Neuronal stem cell (in vitro differentiated cells): Measurements from ENCODE around the gene GNAI2.
A peak's percentile ranks its signal among the peaks of the same experiment; 100 is the strongest.

Experiments
- DNase-seq: peaks from one replicate; pipeline ENCODE4 v3.0.0-alpha.2; 2013; ENCODE audit warnings: low spot score
- H2AFZ ChIP-seq: one replicate; pipeline ENCODE4 v1.6.1; 2013; ENCODE audit warnings: mild to moderate bottlenecking, low read length, inconsistent platforms
- H2AK5ac ChIP-seq: 2 replicates; pipeline ENCODE4 v1.6.1; 2013; ENCODE audit warnings: low read depth, mild to moderate bottlenecking, inconsistent platforms, low read length, moderate library complexity, mixed read lengths
- H2BK120ac ChIP-seq: 2 replicates; pipeline ENCODE4 v1.6.1; 2013; ENCODE audit warnings: low read depth, mild to moderate bottlenecking, inconsistent platforms, low read length, moderate library complexity, mixed read lengths
- H2BK12ac ChIP-seq: one replicate; pipeline ENCODE4 v1.6.1; 2013; ENCODE audit warnings: low read length, inconsistent platforms
- H2BK15ac ChIP-seq: 2 replicates; pipeline ENCODE4 v1.6.1; 2013; ENCODE audit warnings: mild to moderate bottlenecking, low read length, inconsistent platforms, mixed read lengths
- H2BK5ac ChIP-seq: one replicate; pipeline ENCODE4 v1.6.1; 2013; ENCODE audit warnings: inconsistent platforms, mild to moderate bottlenecking, low read length, moderate library complexity
- H3K14ac ChIP-seq: one replicate; pipeline ENCODE4 v1.6.1; 2013; ENCODE audit warnings: low read length, inconsistent platforms
- H3K18ac ChIP-seq: 2 replicates; pipeline ENCODE4 v1.6.1; 2013; ENCODE audit warnings: low read length, inconsistent platforms
- H3K23ac ChIP-seq: 2 replicates; pipeline ENCODE4 v1.6.1; 2013; ENCODE audit warnings: low read depth, mild to moderate bottlenecking, mixed read lengths, low read length, inconsistent platforms; ENCODE audit not compliant: poor library complexity
- H3K27ac ChIP-seq: replicated peaks from 3 replicates; pipeline ENCODE4 v1.5.1; 2013; ENCODE audit warnings: low read length, inconsistent platforms
- H3K27me3 ChIP-seq, 3 experiments: 2 replicates each; pipeline ENCODE4 v1.6.1; 2013; ENCODE audit warnings: low read length in 3 of 3, mild to moderate bottlenecking in 2 of 3, inconsistent platforms in 1 of 3, low read depth in 1 of 3, mixed read lengths in 1 of 3, moderate library complexity in 1 of 3; ENCODE audit not compliant: control insufficient read depth in 3 of 3, insufficient read depth in 3 of 3
- H3K36me3 ChIP-seq, 2 donors: replicated peaks in 1 of 2; 2 replicates each; pipeline ENCODE4 v1.6.1; 2013; ENCODE audit warnings: low read length in 2 of 2; ENCODE audit not compliant: control insufficient read depth in 2 of 2, insufficient read depth in 2 of 2
- H3K4ac ChIP-seq: 2 replicates; pipeline ENCODE4 v1.6.1; 2013; ENCODE audit warnings: inconsistent platforms, mild to moderate bottlenecking, low read length, moderate library complexity
- H3K4me1 ChIP-seq, 2 donors: 1 replicate in 1 of 2; 2 replicates in 1 of 2; pipeline ENCODE4 v1.6.1; 2013; ENCODE audit warnings: low read length in 2 of 2, low read depth in 1 of 2; ENCODE audit not compliant: control insufficient read depth in 2 of 2, insufficient read depth in 1 of 2
- H3K4me2 ChIP-seq: one replicate; pipeline ENCODE4 v1.6.1; 2013; ENCODE audit warnings: mild to moderate bottlenecking, low read length, inconsistent platforms; ENCODE audit not compliant: insufficient read depth, poor library complexity, severe bottlenecking
- H3K4me3 ChIP-seq, 2 donors: 2 replicates each; pipeline ENCODE4 v1.5.1; 2013; ENCODE audit warnings: low read length in 2 of 2, mild to moderate bottlenecking in 2 of 2, inconsistent platforms in 1 of 2, moderate library complexity in 1 of 2
- H3K79me1 ChIP-seq: one replicate; pipeline ENCODE4 v1.6.1; 2013; ENCODE audit warnings: low read depth, mild to moderate bottlenecking, inconsistent platforms, low read length, moderate library complexity
- H3K9ac ChIP-seq: one replicate; pipeline ENCODE4 v1.6.1; 2013; ENCODE audit warnings: mild to moderate bottlenecking, low read depth, low read length, inconsistent platforms; ENCODE audit not compliant: poor library complexity
- H3K9me3 ChIP-seq, 2 donors: replicated peaks in 1 of 2; 2 replicates each; pipeline versions ENCODE3 to v1.6.1; 2013; ENCODE audit warnings: low read length in 2 of 2, mild to moderate bottlenecking in 2 of 2, inconsistent platforms in 1 of 2, low read depth in 1 of 2, mixed read lengths in 1 of 2, moderate library complexity in 1 of 2; ENCODE audit not compliant: control insufficient read depth in 2 of 2, insufficient read depth in 1 of 2
- H4K8ac ChIP-seq: one replicate; pipeline ENCODE4 v1.6.1; 2013; ENCODE audit warnings: low read depth, mild to moderate bottlenecking, inconsistent platforms, low read length, moderate library complexity
- H4K91ac ChIP-seq: one replicate; pipeline ENCODE4 v1.6.1; 2013; ENCODE audit warnings: low read length, low read depth, mild to moderate bottlenecking, inconsistent platforms; ENCODE audit not compliant: poor library complexity
- WGBS, 2 donors: extraction: QIAGEN DNeasy Blood & Tissue Kit; methylation state at CpG; one replicate each; pipeline ENCODE4 v1.1.7; 2013; ENCODE audit warnings: missing lambda C conversion rate in 2 of 2, mixed read lengths in 1 of 2; ENCODE audit not compliant: insufficient read length in 2 of 2, insufficient replicate concordance in 1 of 2; ENCODE audit errors: extremely low coverage in 2 of 2; 5-methylcytosine and 5-hydroxymethylcytosine counted together

The GNAI2 gene

GRCh38 chr3:50299929-50300680 is 64.1 kb downstream of the GNAI2 start:
- Histone ChIP-seq H4K8ac (no peak overlapping the region), H3K27ac (no peak overlapping the region), H2BK120ac (no peak overlapping the region), H3K36me3 (no peaks in the 10 kb centered on the region), H2AK5ac (peak overlapping the region; percentile 40), H3K14ac (no peak overlapping the region), H3K4ac (no peak overlapping the region), H3K27me3 (no peaks in the 10 kb centered on the region), H2AFZ (peak overlapping the region; percentile 86), H3K79me1 (no peaks in the 10 kb centered on the region), H3K18ac (peak overlapping the region; percentile 0), H3K9me3 (no peaks in the 10 kb centered on the region), H2BK15ac (no peak overlapping the region), H2BK12ac (no peak overlapping the region), H3K23ac (no peak overlapping the region), H3K4me3 (peak overlapping the region; percentile 70 to 82), H2BK5ac (no peak overlapping the region), H3K9ac (no peak overlapping the region), H3K4me2 (peak overlapping the region; percentile 48), H3K4me1 (peaks cover 12 to 14% of the 10 kb centered on the region in 2 donors), H4K91ac (no peak overlapping the region)
- no peak for DNase-seq
- no CpG with 5 or more reads among the region's 12 CpGs for WGBS, 2 donors

- Histone ChIP-seq H3K4me1 (peaks cover 12 to 14% of the 10 kb centered on the region in 2 donors), H2BK120ac (no peak overlapping the region), H2BK15ac (no peak overlapping the region), H3K4me3 (no peak overlapping the region), H2AFZ (no peak overlapping the region), H3K23ac (no peak overlapping the region), H3K27ac (no peak overlapping the region), H2BK5ac (no peak overlapping the region), H3K14ac (no peak overlapping the region), H4K8ac (no peak overlapping the region), H3K4ac (no peak overlapping the region), H3K36me3 (no peaks in the 10 kb centered on the region), H3K79me1 (no peaks in the 10 kb centered on the region), H3K4me2 (no peak overlapping the region), H2AK5ac (peak overlapping the region; percentile 40), H3K9me3 (no peaks in the 10 kb centered on the region), H3K9ac (no peak overlapping the region), H3K18ac (peak overlapping the region; percentile 0), H4K91ac (no peak overlapping the region), H2BK12ac (no peak overlapping the region), H3K27me3 (no peaks in the 10 kb centered on the region)
- DNase-seq = no peak
- WGBS, 2 donors = no CpG with 5 or more reads among the region's 6 CpGs
These were observed 64.8 kb downstream of the GNAI2 start for GRCh38 chr3:50300681-50301254.

- no peaks in the 10 kb centered on the region for H3K27me3 ChIP-seq
- H3K36me3 ChIP-seq = no peaks in the 10 kb centered on the region
- H4K91ac ChIP-seq = no peak overlapping the region
- no peak overlapping the region for H3K27ac ChIP-seq
- WGBS, 2 donors = no CpG with 5 or more reads among the region's 32 CpGs
- H3K18ac ChIP-seq = peak overlapping the region; percentile 70
- peak overlapping the region; percentile 96 for H2AK5ac ChIP-seq
- peak overlapping the region; percentile 45 for H4K8ac ChIP-seq
- peak overlapping the region in 1 of 2 donors; percentile 11 for H3K4me3 ChIP-seq
- peak overlapping the region; percentile 78 for H3K9ac ChIP-seq
- no peak for DNase-seq
- peaks cover 12 to 14% of the 10 kb centered on the region in 2 donors for H3K4me1 ChIP-seq
- no peak overlapping the region for H2BK120ac ChIP-seq
- H3K4me2 ChIP-seq = no peak overlapping the region
- H2AFZ ChIP-seq = no peak overlapping the region
- peak overlapping the region; percentile 72 for H3K4ac ChIP-seq
- no peak overlapping the region for H2BK12ac ChIP-seq
- H3K9me3 ChIP-seq = no peaks in the 10 kb centered on the region
- peak overlapping the region; percentile 88 for H2BK5ac ChIP-seq
- H2BK15ac ChIP-seq = peak overlapping the region; percentile 69
- H3K79me1 ChIP-seq = no peaks in the 10 kb centered on the region
- H3K14ac ChIP-seq = peak overlapping the region; percentile 84
- no peak overlapping the region for H3K23ac ChIP-seq
These were observed 66.3 kb downstream of the GNAI2 start for GRCh38 chr3:50302095-50303012.
